ENCODE results near the gene PLA2G4B. TPM values are rescaled to one million over a fixed set of nuclear protein-coding genes. Genes with fewer than 3 reads are reported as not detected.

Gene PLA2G4B
- 1.7 and 4.0 TPM in 2 replicates for total RNA-seq (2014; rRNA removed; shearing (Covaris generic))
- polyA plus RNA-seq (2014; cell fraction: nucleus; rRNA removed), result 32.5 and 37.6 TPM in 2 replicates

- no peak for DNase-seq (ENCODE audit: extremely low read depth, low read depth)
Observed at GRCh38 chr15:41838400-41838897, at the start of gene PLA2G4B. TSS of gene PLA2G4B (plus strand) at chr15:41838847. CDS start at chr15:41838914, 67 bp downstream.

GRCh38 chr15:41789236-41789635 lies 49.4 kb upstream of the PLA2G4B start:
- no peak for DNase-seq (ENCODE audit: extremely low read depth, low read depth)

- no peak for DNase-seq (ENCODE audit: extremely low read depth, low read depth)
Observed at GRCh38 chr15:41789662-41790061, 49.0 kb upstream of the PLA2G4B start.

GRCh38 chr15:41790169-41790568 lies 48.5 kb upstream of the PLA2G4B start:
- DNase-seq (ENCODE audit: extremely low read depth, low read depth), result no peak

- DNase-seq (ENCODE audit: extremely low read depth, low read depth), result no peak
Observed at GRCh38 chr15:41790756-41791546, 47.7 kb upstream of the PLA2G4B start.

GRCh38 chr15:41791547-41791937 lies 47.1 kb upstream of the PLA2G4B start:
- DNase-seq (ENCODE audit: extremely low read depth, low read depth), result no peak

GRCh38 chr15:41792000-41792637 lies 46.5 kb upstream of the PLA2G4B start:
- DNase-seq (ENCODE audit: extremely low read depth, low read depth), result no peak

GRCh38 chr15:41794081-41794480 lies 44.6 kb upstream of the PLA2G4B start:
- no peak for DNase-seq (ENCODE audit: extremely low read depth, low read depth)

- DNase-seq (ENCODE audit: extremely low read depth, low read depth), result no peak
Observed at GRCh38 chr15:41795996-41796856, 42.4 kb upstream of the PLA2G4B start.

GRCh38 chr15:41797201-41797944 lies 41.3 kb upstream of the PLA2G4B start:
- no peak for DNase-seq (ENCODE audit: extremely low read depth, low read depth)

- DNase-seq (ENCODE audit: extremely low read depth, low read depth), result no peak
Observed at GRCh38 chr15:41798607-41799487, 39.8 kb upstream of the PLA2G4B start.

GRCh38 chr15:41799488-41799805 lies 39.2 kb upstream of the PLA2G4B start:
- no peak for DNase-seq (ENCODE audit: extremely low read depth, low read depth)

- DNase-seq (ENCODE audit: extremely low read depth, low read depth), result no peak
Observed at GRCh38 chr15:41801185-41801584, 37.5 kb upstream of the PLA2G4B start.

- DNase-seq (ENCODE audit: extremely low read depth, low read depth), result no peak
Observed at GRCh38 chr15:41801850-41802455, 36.7 kb upstream of the PLA2G4B start.

- DNase-seq (ENCODE audit: extremely low read depth, low read depth), result no peak
Observed at GRCh38 chr15:41804361-41804760, 34.3 kb upstream of the PLA2G4B start.

- no peak for DNase-seq (ENCODE audit: extremely low read depth, low read depth)
Observed at GRCh38 chr15:41804916-41805666, 33.6 kb upstream of the PLA2G4B start.

- DNase-seq (ENCODE audit: extremely low read depth, low read depth), result no peak
Observed at GRCh38 chr15:41805711-41806110, 32.9 kb upstream of the PLA2G4B start.

Data from NCI-H460 (cell line).